NOMO-1 treated with DMSO at 0.1 percent for 48 hours (cell line): Measurements from ENCODE around the gene ZNF789.
"Not testable (repeated sequence)": the region's sequence is repeated elsewhere in the genome, so short reads cannot be mapped to it uniquely, and the experiment has no call there.

ENCODE experiments used
- DNase-seq: peaks from one replicate; lab custom pipeline; 2025; ENCODE audit not compliant: unreplicated experiment; lab: John Stamatoyannopoulos, UW

The ZNF789 gene

DNA sequence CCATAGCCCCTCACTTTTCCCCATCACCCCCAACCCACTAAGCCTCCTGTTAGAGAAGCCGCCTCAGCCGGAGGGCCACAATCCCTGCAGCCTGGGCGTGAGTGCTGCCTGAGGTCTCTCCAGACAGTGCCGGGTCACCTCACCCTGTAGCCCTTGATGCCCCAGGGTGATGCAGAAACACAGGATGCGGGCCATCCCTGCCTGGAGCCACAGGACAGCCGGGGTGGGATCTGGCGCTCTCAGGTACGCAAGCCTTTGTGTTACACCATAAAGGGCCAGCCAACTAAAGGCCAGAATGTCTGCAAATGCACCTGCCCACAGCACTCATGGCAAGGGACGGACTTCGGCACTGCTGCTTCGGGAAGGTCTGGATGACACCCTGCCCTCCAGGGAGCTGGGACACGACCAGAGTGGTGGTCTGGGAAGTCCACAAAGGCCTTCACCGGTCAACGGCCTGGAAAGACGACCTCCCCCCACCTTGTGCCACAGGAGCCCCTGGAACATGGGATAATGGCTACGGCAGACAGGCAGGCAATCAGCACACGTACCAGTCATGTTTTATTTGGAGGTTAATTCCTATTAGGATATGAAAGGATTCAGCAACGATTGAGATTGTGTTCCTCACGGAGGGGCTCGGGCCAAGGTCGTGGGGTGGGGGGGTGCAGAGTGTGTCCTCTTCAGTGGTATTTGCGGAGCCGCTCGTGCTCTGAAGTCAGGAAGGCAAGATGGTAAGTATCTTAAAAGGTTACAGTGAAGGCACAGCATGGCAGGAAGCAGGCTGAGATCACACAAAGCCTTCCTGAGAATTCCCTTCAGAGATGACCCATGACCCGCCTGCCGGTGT lies 14.8 kb upstream of the ZNF789 start:
- no peak for DNase-seq

DNA sequence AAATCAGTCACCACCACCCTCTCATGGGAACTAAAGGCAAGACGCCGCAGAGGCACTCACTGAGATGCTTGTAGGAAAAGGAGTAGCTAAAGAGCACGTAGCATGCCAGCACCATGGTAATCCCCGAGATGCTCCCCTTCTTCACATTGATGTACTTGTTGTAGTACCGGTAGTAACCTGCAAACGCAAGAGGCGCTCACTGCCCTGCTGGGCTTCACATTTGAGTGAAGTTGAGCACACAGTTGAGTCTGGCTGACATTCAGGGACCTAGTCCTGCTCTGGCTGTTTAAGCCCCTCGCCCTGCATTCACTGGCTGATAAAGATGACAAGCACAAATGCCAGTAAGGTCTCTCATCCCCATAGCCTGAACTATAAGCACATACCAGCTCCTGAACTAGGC lies 13.6 kb upstream of the ZNF789 start:
- DNase-seq = no peak

DNA sequence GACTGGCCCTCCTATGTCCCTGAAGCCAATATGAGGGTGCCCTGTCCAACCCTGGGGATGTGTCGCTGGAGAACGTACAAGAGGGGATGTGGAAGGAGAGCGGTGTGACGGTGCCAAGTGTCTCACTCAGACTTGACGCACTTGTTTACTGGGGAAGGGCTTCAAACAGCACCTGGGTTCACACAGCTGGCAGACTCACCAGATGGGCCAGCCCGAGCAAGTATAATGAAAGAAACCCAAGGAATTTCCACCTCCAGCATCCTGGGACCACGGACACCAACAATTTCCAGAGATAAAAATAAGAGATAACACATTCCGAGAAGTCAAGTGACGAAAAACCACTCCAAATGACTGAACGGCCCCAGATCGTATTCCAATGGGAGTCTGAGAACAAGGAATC lies 12.0 kb upstream of the ZNF789 start:
- no peak for DNase-seq

DNA sequence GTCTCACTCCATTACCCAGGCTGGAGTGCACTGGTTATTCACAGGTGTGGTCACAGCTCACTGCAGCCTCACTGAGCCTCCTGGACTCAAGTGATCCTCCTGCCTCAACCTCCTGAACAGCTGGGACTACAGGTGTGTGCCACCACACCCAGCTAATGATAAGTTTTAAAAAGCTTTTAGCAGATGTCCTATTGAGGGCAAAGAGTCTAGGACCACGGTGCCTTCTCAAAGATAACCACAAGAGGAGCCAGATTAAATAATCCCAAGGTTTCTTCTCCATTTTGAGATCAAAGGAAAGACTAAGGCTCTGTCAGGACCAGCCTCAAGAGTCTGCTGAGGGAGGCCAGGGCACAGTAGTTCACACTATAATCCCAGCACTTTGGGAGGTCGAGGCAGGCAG lies 11.5 kb upstream of the ZNF789 start:
- DNase-seq = no peak

DNA sequence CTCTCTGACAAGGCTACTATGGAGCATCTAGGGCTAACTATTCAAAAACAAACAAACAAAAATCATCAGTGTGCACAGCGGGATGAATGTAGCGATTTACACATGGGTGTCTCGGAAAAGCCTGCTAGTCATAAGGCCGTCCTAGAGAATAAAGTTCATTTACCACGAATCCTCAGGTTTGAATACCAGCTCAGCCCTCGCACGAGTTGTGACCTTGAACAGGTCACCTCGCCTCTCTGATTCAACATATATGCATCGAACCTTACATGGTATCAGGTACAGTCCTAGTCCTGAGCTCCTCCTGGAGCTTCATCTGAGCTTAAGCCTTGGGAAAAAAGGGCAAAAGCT lies 7.3 kb upstream of the ZNF789 start:
- DNase-seq = no peak

DNA sequence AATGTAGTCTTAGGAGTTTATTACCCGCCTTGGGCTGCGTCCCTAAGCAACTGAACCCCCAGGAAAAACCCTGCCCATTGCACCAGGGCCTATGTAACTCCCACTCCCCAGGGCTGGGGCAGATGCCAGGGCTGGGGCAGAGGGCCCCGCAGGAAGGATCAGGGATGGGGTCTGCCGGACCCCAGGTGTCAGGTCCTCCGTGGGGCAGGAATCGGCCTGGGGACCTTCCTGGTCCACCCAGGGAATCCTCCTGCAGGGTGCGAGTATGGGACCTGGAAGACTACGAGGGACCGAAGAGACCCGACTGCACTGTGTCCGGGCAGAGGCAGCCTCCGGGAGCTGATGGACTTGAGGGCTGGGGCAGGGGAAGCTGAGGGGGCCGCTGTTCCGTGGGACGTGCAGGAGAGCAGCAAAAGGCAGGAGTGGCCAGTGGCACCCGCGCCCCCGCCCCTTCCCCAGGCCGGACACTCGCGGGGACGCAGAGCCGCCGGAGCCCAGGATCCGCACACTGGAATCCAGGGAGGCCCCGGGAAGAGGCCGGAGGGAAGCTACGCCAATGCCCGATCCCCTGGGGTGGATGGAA lies 4.3 kb upstream of the ZNF789 start:
- no peak for DNase-seq

DNA sequence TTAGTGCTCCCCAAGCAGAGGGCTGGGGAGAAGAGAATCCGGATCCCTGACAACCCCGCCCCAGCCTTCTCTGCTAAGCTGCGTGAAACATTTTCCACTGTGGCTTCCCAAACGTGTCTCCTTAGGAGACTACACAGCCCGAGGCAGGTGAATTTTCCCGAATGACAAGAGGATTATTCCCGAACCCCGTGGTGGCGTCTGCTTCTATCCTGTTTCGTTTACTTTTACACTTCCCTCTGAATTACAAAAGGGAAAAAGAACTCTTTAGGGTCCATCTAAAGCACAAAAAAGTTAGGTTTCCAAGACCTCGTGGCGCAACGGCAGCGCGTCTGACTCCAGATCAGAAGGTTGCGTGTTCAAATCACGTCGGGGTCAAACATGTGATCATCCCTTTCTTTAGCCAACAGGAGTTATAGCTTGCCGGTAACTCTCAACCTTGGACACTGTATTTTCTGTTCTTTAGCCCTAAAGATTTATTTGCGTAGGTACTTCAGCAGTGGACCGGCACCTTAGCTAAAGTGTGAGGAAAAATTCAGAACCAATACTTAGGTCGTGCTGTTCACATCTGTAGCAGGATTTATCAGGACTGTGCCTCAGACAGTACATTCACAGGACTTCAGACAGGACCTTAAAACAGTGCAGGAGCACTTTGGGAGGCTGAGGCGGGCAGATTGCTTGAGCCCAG lies 3.2 kb upstream of the ZNF789 start:
- DNase-seq = no peak

DNA sequence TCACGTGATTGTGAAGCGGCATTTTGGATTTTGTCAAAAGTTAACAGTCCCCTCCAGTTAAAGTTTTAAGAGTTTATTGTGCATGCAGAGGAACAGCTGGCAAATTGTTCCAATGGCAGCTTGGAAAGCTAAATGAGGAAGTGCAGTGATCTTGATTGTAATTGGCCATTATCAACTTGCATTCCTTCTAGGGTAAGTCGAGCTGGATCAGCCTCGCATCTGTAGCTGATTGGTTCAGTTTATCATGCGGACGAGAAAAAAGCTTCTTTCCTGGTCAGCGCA lies 566 bp downstream of the ZNF789 start:
- peak; percentile 95 for DNase-seq

DNA sequence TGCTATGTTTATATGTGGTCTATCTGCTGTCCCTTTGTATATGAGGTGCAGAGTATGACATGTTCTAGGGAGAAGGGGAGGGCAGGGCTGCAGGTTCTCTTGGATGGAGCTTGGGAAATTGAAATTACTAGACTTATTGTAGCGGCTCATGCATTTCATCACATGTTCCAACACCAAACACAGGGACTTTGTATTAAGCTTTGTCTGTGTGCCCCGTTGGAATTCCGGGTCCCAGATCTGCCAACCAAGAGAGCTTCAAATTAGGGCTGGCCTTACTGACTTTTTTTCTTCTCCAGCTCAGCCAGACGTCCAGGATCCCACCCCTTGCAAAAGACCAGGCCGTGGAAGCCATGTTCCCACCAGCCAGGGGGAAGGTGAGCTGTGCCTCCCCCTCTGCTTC lies 3.4 kb downstream of the ZNF789 start:
- DNase-seq = no peak

DNA sequence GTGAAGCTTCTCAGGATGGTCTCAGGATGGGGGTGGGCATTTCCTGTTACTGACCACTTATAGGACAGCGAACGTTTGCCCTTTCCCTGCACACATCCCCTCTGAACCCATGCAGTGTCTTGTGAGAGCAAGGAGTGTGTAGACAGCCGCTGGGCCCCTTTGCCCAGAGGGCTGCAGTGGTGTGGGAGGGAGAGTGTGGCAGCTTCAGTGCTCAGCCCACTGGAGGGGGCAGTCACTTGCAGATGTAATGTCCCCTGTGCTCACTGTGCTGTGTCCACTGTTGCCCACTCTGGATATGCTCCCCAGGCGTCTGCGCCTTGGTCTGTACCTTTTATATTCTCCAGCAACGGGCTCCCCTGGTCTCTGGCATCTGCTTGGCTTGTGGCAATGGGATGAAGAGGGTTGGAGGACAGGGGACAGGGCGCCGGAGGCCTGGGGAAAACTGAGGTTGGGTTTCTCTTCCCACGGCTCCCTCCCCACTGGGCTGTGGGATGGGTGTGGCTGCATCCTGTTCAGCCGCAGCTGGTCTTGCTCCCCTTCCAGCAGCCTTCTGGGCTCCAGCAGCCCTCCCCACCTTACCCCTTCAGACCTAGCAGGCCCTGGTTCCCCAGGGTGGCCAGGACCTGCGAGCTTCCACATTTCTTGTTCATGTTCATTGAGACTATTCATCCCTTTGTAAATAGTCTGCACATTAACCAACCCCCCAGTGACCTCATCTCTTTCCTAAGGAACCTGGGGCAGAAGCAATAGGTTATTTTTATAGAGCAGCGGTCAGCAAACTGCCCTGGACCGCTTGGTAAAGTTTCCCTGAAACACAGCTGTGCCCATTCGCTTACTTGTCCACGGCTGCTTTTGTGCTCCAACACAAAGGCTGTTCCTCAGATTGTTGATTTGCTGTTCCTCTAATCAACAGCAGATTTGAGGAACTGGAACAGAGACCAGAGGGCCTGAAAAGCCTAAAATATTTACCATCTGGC lies 6.1 kb downstream of the ZNF789 start:
- no peak for DNase-seq

DNA sequence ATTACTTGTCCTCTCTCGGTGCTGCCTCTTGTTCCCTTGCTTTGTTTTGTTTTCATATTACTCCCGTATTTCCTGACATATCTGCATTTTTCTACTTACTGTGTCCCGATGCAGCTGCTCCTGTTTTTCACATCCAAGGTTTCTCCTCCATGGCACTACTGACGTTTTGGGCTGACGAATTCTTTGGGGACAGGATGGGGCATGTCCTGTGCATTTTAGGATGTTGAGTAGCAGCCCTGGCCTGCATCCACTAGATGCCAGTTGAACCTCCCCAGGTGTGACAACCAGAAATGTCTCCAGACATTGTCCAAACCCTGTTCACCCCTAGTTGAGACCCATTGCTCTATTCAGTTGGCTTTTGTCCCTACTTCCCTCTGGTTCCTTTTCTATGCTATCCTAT lies 12.4 kb downstream of the ZNF789 start:
- no peak for DNase-seq

DNA sequence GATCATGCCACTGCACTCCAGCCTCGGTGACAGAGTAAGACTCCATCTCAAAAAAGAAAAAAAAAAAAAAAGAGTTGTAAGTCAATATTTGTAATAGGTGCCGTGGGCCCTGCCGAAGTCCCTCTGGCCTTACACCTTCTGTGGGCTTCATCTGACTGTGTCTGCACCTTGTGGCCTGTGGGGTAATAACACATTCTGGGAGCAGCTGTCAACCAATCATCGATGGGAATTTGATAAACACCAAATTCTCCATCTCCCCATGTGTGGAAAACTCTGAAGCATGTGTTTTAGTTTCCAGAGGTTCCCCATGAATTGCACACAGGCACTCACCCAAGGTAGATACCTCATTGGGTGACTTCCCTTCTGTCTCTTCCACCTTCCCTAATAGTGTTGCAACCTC lies 16.5 kb downstream of the ZNF789 start:
- no peak for DNase-seq

DNA sequence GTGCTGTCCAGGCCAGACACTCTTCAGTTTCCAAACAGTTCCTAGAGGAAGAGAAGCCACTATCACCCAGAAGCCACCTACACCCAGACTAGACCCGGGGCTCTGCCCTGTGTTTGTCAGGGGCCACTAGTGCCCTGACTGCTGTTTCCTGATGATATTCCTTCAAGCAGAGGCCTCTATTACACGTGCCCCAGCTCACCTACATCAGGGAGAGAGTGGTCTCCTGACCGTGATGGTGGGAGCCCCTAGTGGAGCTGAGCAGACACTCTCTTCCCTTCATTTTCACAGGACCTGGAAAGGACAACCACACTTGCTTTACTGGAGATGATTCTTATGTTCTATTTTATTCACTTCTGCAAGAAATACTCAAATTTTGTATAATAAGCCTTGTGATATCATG lies 18.2 kb downstream of the ZNF789 start:
- no peak for DNase-seq

DNA sequence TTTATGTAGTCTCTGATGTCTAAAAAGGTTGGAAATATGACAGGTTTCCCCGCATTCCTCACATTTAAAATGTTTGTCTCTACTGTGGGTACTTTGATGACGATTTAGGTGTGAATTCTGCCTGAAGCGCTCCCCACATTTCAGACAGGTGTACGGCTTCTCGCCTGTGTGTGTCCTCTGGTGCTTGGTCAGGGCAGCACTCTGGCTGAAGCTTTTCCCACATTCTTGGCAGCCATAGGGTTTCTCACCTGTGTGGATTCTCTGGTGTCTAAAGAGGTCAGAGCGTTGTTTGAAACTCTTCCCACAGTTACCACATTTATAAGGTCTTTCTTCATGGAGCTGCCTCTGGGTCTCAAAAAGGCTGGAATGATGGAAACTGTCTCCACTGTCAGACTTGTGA lies 21.1 kb downstream of the ZNF789 start:
- no peak for DNase-seq

DNA sequence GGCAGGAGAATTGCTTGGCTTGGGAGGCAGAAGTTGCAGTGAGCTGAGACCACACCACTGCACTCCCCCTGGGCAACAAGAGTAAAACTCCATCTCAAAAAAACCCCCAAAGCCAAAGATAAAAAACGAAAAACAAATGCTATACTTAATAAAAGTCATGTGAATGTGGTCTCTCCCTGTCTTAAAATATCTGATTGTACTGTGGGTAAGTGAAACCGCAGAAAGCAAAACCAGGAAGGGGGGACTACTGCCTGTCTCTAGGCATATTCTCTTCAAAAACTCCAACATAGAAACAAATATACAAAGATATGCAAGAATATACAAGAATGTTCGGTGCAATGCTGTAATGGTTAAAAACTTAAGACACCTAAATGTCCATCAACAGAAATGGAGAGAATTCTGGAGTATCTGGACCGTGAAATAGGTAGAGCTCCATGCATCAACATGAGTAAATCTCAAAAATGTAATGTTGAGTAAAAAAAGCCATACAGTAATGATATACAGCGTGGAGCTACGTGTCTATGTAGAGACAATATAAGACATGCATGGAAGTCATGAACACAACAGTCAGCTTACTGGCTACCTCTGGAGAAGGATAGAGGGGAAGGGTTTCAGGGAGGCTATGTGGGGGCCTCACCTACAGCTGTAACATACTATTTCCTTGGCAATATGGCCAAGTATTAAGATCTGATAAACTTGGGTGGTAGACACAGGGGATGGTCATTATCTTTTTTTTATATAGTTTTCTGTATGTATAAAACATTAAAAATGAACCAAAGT lies 25.3 kb downstream of the ZNF789 start:
- DNase-seq = no peak

DNA sequence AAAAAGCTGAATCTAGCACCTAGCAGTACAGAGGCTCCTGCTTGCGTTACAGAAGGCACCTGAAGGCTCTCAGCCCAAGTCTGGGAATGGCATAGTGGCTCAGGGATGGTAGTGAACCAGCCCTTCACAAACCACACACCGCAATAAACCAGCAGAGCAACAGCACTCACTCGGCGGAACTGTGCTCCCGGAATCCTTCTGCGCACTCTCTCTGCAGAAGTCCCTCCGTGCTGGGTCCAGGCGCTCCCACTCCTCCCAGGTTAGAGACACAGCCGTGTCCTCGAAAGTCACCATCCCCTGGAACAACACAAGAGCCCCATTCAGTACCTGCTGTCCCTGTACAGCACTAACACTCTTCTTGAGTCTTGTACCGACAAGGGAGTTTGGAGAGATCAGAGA lies 25.9 kb downstream of the ZNF789 start:
- no peak for DNase-seq

DNA sequence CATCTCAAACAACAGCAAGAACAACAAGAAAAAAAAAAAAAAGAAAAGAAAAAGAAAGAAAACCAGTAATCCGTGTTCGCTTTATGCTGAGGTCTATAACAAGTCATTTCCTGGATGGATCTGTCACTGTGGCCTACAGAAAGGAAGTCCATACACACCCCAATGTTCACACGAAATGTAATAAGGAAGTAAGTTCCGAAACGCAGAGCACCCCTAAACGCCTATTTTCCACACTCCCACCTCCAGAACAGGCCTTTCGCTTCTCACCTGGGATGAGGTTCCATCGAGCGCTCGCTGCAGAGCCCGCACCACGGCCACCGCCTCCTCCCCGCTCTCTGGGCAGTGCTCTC lies 26.7 kb downstream of the ZNF789 start:
- peak; percentile 52 for DNase-seq

DNA sequence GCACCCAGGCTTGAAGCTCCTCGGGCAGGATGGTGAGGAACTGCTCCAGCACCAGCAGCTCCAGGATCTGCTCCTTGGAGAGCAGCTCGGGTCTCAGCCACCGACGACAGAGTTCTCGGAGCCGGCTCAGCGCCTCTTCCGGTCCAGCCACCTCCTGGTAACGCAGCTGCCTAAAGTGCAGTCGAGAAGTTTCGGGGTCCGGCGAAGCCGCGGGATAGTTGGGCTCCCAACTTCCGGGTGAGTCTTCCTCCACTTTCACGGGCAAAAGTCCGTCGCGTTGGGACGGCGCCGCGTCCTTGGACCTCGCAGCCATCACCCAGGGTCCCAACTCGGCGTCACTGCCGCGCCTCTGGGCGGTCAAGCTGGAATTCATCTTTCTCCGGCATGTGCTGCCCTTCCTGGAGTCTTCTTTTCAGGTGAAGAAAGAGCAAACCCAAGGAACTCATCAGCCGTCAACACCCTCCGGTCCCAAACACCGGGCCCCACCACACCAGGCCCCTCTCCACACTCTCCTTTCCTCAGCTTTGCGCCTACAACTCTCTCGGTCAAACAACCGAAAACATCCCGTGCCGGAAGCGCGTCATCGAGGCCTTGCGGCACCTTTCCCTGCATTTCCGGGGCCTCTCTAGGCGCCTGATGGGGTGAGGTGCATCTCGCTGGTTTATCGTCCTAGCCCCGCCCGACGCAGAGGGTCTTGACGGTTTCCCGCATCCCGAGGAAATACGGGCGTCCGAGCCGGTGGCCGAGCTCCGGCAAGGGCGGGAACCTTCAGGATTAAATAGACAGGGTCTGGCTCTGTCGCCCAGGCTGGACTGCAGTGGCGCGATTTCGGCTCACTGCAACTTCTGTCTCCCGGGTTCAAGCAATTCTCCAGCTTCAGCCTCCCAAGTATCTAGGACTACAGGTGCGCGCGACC lies 27.3 kb downstream of the ZNF789 start, which contains the start of gene ZNF394:
Gene ZNF394 (minus strand): TSS at position 561 of the 916 bp plus-strand sequence. CDS start 188 bp downstream, at position 373.
- peak; percentile 91 for DNase-seq

DNA sequence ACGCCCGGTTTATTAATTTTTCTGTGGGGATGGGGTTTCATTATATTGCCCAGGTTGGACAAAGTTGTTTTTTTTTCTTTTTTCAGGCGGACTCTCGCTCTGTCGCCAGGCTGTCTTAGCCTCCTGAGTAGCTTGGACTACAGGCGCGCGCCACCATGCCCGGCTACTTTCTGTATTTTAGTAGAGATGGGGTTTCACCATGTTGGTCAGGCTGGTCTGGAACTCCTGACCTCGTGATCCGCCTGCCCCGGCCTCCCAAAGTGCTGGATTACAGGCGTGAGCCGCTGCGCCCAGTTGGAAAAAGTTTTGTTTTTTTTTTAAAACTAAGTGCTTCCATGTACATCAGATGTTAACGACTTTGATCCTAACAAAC lies 27.9 kb downstream of the ZNF789 start:
- no peak for DNase-seq

DNA sequence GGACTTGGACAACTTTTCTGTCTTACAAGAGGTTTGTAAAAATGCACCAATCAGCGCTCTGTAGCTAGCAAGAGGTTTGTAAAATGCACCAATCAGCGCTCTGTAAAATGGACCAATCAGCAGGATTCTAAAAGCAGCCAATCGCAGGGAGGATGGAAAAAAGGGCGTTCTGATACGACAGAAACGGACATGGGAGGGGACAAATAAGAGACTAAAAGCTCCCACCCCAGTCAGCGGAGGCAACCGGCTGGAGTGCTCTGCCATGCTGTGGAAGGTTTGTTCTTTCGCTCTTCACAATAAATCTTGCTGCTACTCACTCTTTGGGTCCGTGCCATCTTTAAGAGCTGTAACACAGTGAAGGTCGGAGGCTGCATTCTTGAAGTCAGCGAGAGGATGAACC lies 28.5 kb downstream of the ZNF789 start:
- not testable (repeated sequence) for DNase-seq
